Mammary epithelial cell (primary cell): Measurements from ENCODE around the gene LPCAT1.

ENCODE experiments used
- EZH2 ChIP-seq: IDR thresholded peaks from 2 replicates; pipeline ENCODE4 v1.6.1; 2012; ENCODE audit warnings: low read length, inconsistent platforms, borderline replicate concordance
- TF ChIP-seq, protein P1 (sequence below), 2 donors: IDR thresholded peaks in 1 of 2; conservative IDR thresholded peaks in 1 of 2; 2 replicates each; pipeline ENCODE4 v1.5.1; 2011 to 2012; ENCODE audit warnings: inconsistent platforms in 2 of 2, low read length in 2 of 2, mild to moderate bottlenecking in 2 of 2, control low read depth in 1 of 2, low read depth in 1 of 2; ENCODE audit not compliant: insufficient read depth in 1 of 2; ENCODE audit errors: extremely low read depth in 1 of 2

DNA sequence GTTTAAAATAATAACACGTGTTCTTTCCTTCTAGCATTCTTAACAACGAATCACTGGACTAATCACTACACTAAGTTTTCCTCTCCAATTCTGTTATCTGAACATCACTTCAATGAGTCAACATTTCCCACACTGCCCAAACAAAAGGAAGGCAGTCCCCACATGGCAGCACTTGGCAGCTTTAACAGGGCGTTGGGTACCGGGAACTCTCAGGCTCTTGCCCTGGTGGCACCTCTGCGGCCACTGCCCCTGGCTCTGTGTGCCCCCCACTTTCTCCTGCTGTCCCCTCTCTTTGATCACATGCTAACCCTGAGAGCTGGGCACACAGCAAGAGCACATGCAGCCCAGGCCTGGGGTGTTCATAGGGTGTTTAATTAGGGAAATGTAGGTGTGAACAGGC lies 94.3 kb downstream of the LPCAT1 start:
- TF ChIP-seq, protein P1, sequence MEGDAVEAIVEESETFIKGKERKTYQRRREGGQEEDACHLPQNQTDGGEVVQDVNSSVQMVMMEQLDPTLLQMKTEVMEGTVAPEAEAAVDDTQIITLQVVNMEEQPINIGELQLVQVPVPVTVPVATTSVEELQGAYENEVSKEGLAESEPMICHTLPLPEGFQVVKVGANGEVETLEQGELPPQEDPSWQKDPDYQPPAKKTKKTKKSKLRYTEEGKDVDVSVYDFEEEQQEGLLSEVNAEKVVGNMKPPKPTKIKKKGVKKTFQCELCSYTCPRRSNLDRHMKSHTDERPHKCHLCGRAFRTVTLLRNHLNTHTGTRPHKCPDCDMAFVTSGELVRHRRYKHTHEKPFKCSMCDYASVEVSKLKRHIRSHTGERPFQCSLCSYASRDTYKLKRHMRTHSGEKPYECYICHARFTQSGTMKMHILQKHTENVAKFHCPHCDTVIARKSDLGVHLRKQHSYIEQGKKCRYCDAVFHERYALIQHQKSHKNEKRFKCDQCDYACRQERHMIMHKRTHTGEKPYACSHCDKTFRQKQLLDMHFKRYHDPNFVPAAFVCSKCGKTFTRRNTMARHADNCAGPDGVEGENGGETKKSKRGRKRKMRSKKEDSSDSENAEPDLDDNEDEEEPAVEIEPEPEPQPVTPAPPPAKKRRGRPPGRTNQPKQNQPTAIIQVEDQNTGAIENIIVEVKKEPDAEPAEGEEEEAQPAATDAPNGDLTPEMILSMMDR (conservative IDR thresholded peaks at IDR 0.05 in 1 of 2, IDR thresholded peaks at IDR 0.05 in 1 of 2; ENCODE audit: extremely low read depth in 1 of 2, insufficient read depth in 1 of 2, low read depth in 1 of 2, low read length in 2 of 2) = no peak
- TF ChIP-seq EZH2 = no peak
